ENCODE results near the gene BMPER.

Gene BMPER

DNA sequence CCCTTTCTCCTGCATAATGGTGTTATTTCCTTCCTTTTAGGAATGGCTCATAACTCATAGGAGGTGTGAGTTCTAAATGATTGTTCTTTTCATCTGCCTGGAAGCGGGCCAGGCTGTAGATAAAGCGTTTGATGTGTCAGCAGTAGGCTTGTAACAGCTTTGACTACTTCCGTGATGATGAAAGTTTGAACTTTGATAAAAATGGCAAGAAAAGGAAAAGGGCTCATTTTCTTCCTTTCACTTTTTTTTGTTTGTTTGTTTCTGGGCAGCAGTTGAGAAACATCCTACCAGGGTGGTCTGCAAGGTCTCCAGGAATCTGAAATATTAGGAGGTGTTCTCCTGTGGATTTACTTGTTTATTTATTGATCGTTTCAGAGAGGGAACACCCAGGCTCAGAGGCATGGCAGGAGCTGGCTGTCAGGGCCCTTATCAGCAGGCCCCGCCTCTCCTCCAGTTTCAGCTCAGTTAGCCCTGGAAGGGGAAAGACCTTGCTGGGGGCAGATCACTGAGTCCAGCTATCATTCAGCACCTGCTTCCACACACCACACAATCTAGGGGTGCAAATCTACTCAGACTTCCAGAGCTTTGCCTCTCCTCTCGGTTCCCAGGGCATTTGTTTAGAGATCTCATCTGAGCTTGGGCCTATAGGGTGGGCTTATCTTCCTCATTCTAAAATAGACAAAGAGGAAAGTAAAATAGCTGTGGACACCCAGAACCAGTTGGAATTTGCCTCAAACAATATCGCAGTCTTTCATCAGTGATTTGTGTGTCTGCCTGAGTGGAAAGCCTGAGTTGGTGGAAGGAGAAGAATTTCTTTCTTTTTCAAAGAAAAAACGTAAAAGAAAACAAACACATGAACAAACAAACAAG is 130.9 kb downstream of the BMPER start:
- DNase-seq, result peak; percentile 9

- no peak for DNase-seq
Measured at GRCh38 chr7:34036972-34037792, 131.8 kb downstream of the BMPER start.

- DNase-seq, result no peak
Measured at GRCh38 chr7:34038816-34039470, 133.6 kb downstream of the BMPER start.

GRCh38 chr7:34041707-34042106 is 136.4 kb downstream of the BMPER start:
- no peak for DNase-seq

DNA sequence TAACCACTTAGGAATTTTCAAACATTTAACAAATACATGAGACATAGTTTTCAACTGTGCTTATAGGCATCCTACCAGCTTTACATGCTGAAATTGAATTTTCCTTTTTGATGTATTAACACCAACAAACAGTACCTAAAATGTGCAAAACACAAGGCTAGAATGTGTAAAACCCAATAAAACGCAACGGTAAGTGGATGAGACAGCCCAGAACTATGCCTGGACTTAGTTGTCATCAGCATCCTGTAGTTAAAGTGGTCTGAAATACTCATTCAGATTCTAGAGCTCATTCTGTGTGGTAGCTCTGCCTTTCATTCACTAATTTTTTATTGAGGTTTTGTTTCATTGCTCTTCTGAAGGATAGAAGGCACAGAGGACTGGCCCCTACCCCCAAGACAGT is 137.1 kb downstream of the BMPER start:
- DNase-seq, result no peak

DNA sequence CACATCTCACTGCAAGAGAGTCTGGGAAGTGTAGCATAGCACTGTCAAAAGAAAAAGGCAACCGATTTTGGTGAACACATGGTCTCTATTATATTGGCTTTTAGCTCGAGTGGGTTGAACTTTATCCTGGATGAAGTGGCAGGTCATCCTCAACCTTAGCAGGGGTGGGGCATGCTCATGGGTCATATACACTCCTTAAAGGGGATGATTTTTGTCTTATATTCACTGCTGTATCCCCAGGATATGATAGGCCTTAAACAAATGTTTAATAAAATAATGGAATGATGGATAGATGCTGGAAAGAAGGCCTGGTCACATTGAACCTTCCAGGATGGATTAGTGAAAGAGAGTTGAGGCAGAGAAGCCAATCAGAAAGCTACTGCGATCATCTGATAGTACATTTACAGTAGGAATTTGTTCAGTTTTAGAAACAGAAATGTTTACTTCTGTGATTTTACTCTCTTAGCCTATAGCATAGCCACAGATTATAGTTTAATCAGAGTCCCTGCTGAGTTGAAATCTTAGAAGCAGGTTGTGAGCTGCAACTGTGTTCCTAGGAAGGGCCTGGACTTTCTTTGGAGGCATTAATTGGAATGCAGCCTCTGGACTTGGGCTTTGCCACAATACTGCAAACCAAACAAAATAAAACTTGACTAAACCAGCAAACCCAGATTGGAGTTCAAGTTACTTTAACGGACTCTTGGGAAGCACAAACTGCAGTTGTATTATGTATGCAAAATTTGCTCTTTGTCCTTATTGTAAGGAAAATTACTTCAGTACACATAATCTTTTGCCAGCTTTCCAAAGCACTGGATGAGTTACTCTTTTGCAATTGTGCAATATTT is 138.3 kb downstream of the BMPER start:
- DNase-seq, result no peak

DNA sequence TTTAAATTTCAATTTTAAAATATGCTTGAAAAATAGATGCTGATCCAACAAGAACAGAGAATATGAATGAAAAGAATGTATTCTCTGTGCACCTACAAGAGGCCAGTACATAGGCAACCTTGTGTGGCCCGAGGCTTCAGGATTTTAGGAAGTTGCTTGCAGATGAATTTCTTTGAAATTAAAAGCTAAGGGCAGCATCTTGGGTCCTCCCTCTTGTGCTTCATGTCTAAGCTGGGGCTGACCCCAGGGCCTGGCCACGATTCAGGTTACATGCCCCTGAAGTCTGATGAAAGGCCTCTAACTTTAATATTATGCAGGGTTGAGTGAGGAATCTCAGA is 138.9 kb downstream of the BMPER start:
- DNase-seq, result no peak

DNA sequence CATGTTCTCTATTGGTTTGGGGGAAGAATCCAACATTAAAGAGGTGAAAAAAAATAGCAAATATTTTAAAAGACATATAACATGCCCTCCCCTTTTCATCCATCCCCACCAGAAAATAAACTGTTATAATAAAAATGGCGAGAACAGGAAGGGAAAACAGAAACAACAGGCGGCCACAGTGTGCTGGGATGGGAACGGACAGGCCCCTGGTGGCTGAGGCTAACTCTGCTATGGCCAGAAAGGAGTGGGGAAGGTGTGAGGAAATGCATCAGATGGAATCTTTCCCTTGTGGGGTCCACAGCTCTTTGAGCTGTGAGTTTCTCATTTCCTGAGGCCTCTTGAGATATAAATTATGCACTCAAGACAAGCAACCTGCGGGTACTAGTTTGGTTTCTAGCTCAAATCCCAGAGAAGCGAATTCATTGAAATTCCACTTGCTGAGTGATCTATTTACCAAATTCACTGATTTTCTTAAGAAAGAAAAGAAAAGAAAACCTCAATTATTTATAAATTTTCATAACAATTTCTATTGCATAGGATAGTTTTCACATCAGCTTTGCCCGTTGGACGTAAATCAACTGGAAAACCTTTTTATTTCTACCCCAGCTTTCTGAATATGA is 139.5 kb downstream of the BMPER start:
- no peak for DNase-seq

DNA sequence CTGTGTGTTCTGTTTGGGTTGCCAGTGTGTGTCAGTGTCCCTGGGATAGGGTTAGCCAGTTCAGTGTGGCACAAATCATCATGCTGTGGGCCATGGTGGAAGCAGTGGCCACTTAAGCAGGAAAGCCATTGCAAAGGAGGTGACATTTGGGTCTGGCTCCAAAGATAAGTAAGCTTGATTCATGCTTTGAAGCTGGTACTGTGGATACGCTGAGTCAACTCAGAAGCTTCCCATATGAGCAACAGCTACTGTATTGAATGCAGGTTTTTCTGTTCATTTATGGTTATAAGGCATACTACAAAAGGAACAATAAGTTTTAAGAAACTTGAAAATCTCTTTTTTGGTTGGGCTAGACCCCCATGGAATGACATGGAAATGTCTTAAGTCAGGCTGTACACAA is 143.1 kb downstream of the BMPER start:
- no peak for DNase-seq

- no peak for DNase-seq
Measured at GRCh38 chr7:34054075-34054474, 148.7 kb downstream of the BMPER start.

DNA sequence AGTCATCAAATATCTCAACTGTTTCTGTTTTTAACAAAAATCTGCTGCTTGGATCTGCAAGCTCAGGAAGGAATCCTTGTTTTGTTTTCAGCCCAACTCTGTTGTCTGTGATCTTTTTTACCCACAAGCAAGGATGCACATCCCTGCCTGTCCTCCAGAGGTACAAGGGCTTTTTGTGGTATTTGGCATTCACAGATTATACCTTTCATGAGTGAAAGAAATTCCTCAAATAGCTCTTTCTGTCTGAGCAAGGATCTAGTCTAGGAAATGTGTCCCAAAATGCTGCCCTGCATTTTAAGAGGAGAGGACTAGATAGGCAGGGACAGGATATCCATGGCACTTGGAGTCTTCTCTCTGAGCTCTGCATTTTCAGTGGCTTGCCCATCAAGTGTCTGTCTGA is 151.8 kb downstream of the BMPER start:
- no peak for DNase-seq

DNA sequence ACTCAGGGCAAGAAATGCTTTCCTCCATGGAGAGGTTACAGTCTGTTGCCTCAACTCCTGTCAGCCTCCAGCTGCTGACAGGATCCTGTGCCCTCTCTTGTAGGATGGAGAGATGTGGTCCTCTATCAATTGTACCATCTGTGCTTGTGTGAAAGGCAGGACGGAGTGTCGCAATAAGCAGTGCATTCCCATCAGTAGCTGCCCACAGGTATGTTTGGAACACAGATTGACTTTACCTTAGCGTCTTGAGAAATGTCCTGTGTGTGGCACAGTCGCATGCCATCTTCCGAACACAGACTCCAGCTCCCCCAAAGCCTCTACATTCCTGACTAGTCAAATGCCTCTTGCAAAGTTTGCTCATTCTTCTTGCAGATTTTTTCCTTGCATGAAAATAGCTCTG is 152.6 kb downstream of the BMPER start:
- DNase-seq, result no peak

- DNase-seq, result no peak
Measured at GRCh38 chr7:34058801-34059135, 153.4 kb downstream of the BMPER start.

GRCh38 chr7:34059136-34059828 is 153.9 kb downstream of the BMPER start:
- DNase-seq, result peak; percentile 64

DNA sequence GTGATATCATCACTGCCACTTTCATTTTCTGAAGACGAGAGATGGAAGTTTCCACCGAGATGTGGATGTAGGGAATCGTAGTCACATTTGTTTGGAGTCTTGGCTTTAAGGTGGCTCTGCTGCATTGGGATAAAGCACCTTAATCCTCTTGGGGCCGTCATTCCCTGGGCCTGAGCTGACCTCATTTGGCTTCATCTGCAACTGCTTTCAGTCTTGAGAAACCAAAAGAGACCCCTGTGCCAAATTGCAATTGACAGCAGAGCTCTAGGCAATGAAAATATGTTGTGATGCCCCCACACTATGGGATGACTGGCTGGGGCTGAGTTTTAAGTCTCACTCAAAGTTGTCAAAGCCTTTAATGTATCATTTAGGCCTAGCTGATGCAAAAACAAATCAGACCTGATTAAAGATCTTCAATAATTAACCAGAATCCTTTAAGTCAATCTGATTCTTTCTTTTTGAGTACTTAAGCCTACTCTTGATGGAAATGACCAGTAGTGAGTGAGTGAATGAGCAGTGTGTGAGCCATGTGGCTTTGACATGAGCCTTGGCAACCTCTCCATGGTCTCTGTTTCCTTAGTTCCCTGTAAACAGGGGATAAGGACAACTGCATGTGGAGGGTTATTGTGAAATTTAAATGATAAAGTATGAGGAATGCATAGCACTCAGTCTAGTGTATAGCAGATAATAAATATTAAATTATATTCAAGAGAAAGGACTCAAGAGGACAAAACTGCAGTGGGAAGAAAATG is 155.0 kb downstream of the BMPER start:
- no peak for DNase-seq

GRCh38 chr7:34061149-34061548 is 155.8 kb downstream of the BMPER start:
- no peak for DNase-seq

GRCh38 chr7:34062341-34062740 is 157.0 kb downstream of the BMPER start:
- DNase-seq, result no peak

DNA sequence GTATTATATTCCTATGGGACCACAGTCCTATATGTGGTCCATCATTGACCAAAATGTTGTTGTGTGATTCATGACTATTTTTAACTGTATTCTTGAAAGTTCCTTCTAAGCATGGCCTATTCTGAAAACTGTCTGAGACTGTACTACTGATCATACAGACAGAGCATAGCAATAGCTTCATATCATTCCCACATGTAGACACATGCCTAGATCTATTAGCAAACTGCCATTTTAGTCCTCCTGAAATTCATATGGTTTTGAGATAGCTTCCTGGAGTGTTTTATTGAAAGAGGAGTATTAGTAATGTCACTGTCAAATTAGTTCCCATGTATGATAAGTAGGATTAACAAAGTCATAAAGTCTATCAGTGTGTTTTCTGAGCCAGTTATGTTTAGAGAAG is 157.5 kb downstream of the BMPER start:
- no peak for DNase-seq

DNA sequence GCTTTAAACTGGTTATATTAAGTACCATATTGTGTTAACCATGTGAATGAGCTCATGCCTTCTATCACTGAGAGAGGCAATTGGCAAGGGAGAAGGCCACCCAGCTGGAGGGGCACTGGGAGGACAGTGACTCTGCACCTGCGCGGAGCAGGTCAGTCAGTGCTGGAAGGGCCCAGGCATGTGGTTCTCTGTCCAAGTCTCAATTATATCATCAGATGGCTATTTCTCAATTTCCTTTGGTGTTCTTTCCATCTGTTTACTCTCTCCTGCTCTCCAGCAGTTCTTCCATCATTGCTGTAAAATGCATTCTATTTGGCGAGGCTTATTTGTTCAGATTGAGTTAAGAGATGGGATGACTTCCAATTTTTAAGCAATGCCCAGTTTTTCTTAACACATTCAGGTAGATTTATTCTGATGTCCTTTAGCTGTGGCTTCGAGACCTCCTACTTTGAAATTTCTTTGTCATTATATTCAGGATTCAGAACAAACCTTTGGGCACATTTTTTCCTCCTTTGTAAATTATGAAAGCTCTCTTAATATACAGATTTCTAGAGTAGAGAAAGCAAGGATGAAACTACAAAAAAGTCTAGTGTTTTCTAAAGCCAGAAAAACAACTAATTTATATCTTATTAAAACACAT is 159.3 kb downstream of the BMPER start:
- DNase-seq, result no peak

DNA sequence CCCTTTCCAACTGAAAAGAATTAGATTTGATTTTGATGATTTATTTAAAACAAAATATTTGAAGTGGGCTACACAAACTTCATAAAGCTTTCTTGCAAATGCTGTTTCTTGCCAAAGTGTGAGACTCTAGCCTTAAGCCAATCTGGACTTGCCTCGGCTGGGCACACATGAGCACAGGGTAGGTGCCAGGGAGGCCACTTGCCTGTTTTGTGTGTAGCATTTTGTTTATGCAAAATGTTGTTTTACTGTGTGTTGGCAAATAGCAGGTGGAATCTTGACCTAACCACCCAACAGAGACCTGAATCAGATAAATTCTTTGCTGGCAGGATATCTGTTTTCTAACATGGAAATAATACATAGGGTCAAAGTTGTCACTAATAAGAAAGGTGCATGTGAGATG is 161.1 kb downstream of the BMPER start:
- no peak for DNase-seq
